Endothelial cell of umbilical vein (primary cell): ENCODE results near the gene SMIM36. TPM values are rescaled to one million over a fixed set of nuclear protein-coding genes. Genes with fewer than 3 reads are reported as not detected.
"Not testable (repeated sequence)": the region's sequence is repeated elsewhere in the genome, so short reads cannot be mapped to it uniquely, and the experiment has no call there.

Source experiments
- BruUV-seq: library from RNA; stranded (reverse); fragments of 400-500 nt; replicated peaks from 2 replicates; lab custom pipeline; 2021; lab: Mats Ljungman, UMichigan
- CTCF ChIA-PET: fragments of 300-600, 350-600 bp; sonication (Branson Sonifier 250); formaldehyde crosslinking; loops from one replicate; lab custom pipeline; 2021; ENCODE audit warnings: antibody characterized with exemption, inconsistent platforms; lab: Charles Lee
- POLR2A ChIA-PET: fragments of 300-600, 350-600 bp; sonication (Branson Sonifier 250); formaldehyde crosslinking; loops from one replicate; lab custom pipeline; 2021; ENCODE audit warnings: antibody characterized with exemption, inconsistent platforms; lab: Charles Lee
- DNase-seq: peaks from one replicate; pipeline ENCODE4 v3.0.0-alpha.2; 2011; ENCODE audit warnings: low read depth, low spot score
- FAIRE-seq: peaks from 2 replicates; lab custom pipeline; 2011; peaks lifted over from hg19 to GRCh38; lab: Jason Lieb, UNC
- H2AFZ ChIP-seq: 2 replicates; pipeline ENCODE4 v1.6.0; 2012; ENCODE audit warnings: low read depth, low read length, control low read depth, inconsistent platforms
- H3K27ac ChIP-seq: 2 replicates; pipeline ENCODE4 v1.5.1; 2011; ENCODE audit warnings: low read depth, mild to moderate bottlenecking, control low read depth, low read length, moderate library complexity; ENCODE audit not compliant: insufficient read depth
- H3K27me3 ChIP-seq, 2 experiments: 2 replicates each; pipeline versions ENCODE4 v1.6.0 to v1.6.1; 2011; ENCODE audit warnings: low read length in 2 of 2, mixed read lengths in 1 of 2; ENCODE audit not compliant: control insufficient read depth in 2 of 2, insufficient read depth in 2 of 2
- H3K36me3 ChIP-seq, 2 experiments: 2 replicates in 1 of 2; 3 replicates in 1 of 2; pipeline ENCODE4 v1.5.1; 2011; ENCODE audit warnings: low read length in 2 of 2, mild to moderate bottlenecking in 1 of 2, moderate library complexity in 1 of 2; ENCODE audit not compliant: control insufficient read depth in 2 of 2, insufficient read depth in 2 of 2; ENCODE audit errors: extremely low read depth in 1 of 2
- H3K4me1 ChIP-seq: 3 replicates; pipeline ENCODE4 v1.5.1; 2011; ENCODE audit warnings: mild to moderate bottlenecking, low read length; ENCODE audit not compliant: control insufficient read depth, insufficient read depth; ENCODE audit errors: extremely low read depth
- H3K4me2 ChIP-seq: 2 replicates; pipeline ENCODE4 v1.6.1; 2011; ENCODE audit warnings: low read length, control low read depth, mixed read lengths; ENCODE audit not compliant: insufficient read depth
- H3K4me3 ChIP-seq, 3 experiments: fragments of 200-600 bp in 1 of 3; sonication (generic), shearing (Covaris generic) in 1 of 3; replicated peaks in 1 of 3; 2 replicates each; pipeline ENCODE4 v1.5.1; 2011 to 2016; ENCODE audit warnings: control low read depth in 3 of 3, low read length in 3 of 3, mild to moderate bottlenecking in 2 of 3, inconsistent platforms in 1 of 3, low read depth in 1 of 3, moderate library complexity in 1 of 3; ENCODE audit not compliant: insufficient read depth in 1 of 3
- H3K79me2 ChIP-seq: 2 replicates; pipeline ENCODE4 v1.6.0; 2012; ENCODE audit warnings: low read length, inconsistent platforms; ENCODE audit not compliant: control insufficient read depth, insufficient read depth
- H3K9ac ChIP-seq: replicated peaks from 2 replicates; pipeline ENCODE3; 2011; ENCODE audit warnings: low read length, control low read depth; ENCODE audit not compliant: insufficient read depth; ENCODE audit errors: extremely low read depth
- H3K9me1 ChIP-seq: replicated peaks from 3 replicates; pipeline ENCODE4 v1.6.0; 2011; ENCODE audit warnings: mild to moderate bottlenecking, low read length; ENCODE audit not compliant: control insufficient read depth, insufficient read depth; ENCODE audit errors: extremely low read depth
- H3K9me3 ChIP-seq: replicated peaks from 2 replicates; pipeline ENCODE4 v1.5.1; 2012; ENCODE audit warnings: low read length, inconsistent platforms; ENCODE audit not compliant: control insufficient read depth, insufficient read depth
- H4K20me1 ChIP-seq: replicated peaks from 2 replicates; pipeline ENCODE3; 2011; ENCODE audit warnings: mild to moderate bottlenecking, low read length; ENCODE audit not compliant: control insufficient read depth, insufficient read depth; ENCODE audit errors: extremely low read depth
- GATA2 ChIP-seq: IDR thresholded peaks from 2 replicates; pipeline ENCODE4 v1.7.0; 2011; ENCODE audit warnings: low read depth, mild to moderate bottlenecking, moderate library complexity, mixed read lengths, low read length; ENCODE audit not compliant: insufficient read length, insufficient read depth
- dilution Hi-C: fragments of 300-500 bp; cut with MboI; formaldehyde crosslinking; loops from one replicate; pipeline ENCODE4 v1.15.0; 2019; ENCODE audit warnings: low sequenced_read_pairs; ENCODE audit not compliant: extremely low pct_ligation_motif_present
- intact Hi-C: fragments of 100-400 bp; cut with micrococcal nuclease; formaldehyde crosslinking; loops from one replicate; pipeline ENCODE4 v1.10.0; 2022
- polyA plus RNA-seq, 4 experiments: library from polyadenylated mRNA; depleted of rRNA in 3 of 4; stranded (reverse) in 3 of 4; unstranded in 1 of 4; fragments of >200 nt; gene quantifications; 2 replicates each; pipeline versions ENCODE4 v1.2.1 to v1.2.3, GENCODE V29; 2011 to 2012; ENCODE audit warnings: missing spikeins in 1 of 4
- total RNA-seq: library from RNA; stranded (reverse); gene quantifications from 2 replicates; pipeline ENCODE4 v1.2.3, GENCODE V29; 2021
- TF ChIP-seq, protein P1 (sequence below), 2 donors: IDR thresholded peaks; 1 replicate in 1 of 2; 2 replicates in 1 of 2; pipeline ENCODE4 v1.5.1; 2011; ENCODE audit warnings: low read length in 2 of 2, mild to moderate bottlenecking in 2 of 2, moderate library complexity in 2 of 2, control low read depth in 1 of 2, inconsistent platforms in 1 of 2, low read depth in 1 of 2; ENCODE audit not compliant: insufficient read depth in 1 of 2; ENCODE audit errors: extremely low read depth in 1 of 2

The SMIM36 gene
- total and polyA plus RNA-seq, 2 donors (not counting 3 experiments of a cell fraction or from before 2014, with no cell fraction given), result not detected

DNA sequence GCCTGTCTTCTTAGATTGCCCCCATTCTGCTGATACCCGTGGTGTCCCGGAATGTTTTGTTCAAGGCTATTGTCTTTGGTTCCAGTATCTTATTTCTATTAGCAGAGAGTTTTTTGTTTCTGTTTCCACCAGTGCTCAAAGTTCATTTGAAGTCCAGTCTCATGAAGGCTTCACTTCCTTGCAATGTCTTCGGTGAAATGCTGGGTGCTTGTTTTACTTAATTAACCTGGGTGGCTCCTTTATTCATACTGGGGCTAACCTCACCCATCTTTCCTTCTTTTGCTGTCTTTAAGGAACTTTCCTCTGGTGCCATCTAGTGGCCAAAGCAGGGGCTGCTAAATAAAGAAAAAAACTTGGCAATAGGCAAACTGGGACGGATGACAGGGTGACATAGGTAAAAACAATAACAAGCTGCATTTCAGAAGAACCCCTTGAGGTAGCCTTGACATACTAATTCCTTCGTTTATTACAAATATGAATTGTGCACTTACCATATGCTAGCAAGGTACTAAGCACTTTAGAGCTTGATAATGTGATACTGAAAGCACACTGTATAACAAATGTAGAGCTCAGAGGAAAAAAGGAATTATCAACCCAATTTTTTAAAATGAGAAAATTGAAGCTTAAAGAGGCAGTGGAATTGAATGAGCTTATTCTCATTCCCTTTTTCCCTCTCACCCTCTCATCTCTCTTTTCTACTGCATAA is 2.8 kb upstream of the SMIM36 start:
- Histone ChIP-seq H3K4me3 (no peak overlapping the region), H4K20me1 (no peaks in the 10 kb centered on the region), H3K4me1 (no peaks in the 10 kb centered on the region), H3K36me3 (no peaks in the 10 kb centered on the region), H3K9me1 (no peaks in the 10 kb centered on the region), H3K79me2 (no peaks in the 10 kb centered on the region), H3K27ac (no peak overlapping the region), H3K4me2 (no peak overlapping the region), H3K9ac (no peak overlapping the region), H3K27me3 (peaks cover 1 to 19% of the 10 kb centered on the region in 2 experiments), H3K9me3 (no peaks in the 10 kb centered on the region), H2AFZ (peak overlapping the region; percentile 20)
- FAIRE-seq (peak; percentile 93), DNase-seq (peak; percentile 73)
- dilution Hi-C loops, result loop anchor here (10.0 kb wide), 1 partner anchor 159 kb away; no protein-coding TSS in a partner anchor
- no peak for TF ChIP-seq GATA2
- TF ChIP-seq, protein P1, sequence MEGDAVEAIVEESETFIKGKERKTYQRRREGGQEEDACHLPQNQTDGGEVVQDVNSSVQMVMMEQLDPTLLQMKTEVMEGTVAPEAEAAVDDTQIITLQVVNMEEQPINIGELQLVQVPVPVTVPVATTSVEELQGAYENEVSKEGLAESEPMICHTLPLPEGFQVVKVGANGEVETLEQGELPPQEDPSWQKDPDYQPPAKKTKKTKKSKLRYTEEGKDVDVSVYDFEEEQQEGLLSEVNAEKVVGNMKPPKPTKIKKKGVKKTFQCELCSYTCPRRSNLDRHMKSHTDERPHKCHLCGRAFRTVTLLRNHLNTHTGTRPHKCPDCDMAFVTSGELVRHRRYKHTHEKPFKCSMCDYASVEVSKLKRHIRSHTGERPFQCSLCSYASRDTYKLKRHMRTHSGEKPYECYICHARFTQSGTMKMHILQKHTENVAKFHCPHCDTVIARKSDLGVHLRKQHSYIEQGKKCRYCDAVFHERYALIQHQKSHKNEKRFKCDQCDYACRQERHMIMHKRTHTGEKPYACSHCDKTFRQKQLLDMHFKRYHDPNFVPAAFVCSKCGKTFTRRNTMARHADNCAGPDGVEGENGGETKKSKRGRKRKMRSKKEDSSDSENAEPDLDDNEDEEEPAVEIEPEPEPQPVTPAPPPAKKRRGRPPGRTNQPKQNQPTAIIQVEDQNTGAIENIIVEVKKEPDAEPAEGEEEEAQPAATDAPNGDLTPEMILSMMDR (IDR thresholded peaks at IDR 0.05; ENCODE audit: extremely low read depth in 1 of 2, insufficient read depth in 1 of 2, low read depth in 1 of 2, low read length in 2 of 2), result peak; percentile 77 to 82
- POLR2A ChIA-PET, result no interaction called here
- intact Hi-C loops, result loop anchor here (1.0 to 10.0 kb wide), 5 partner anchors 89 to 521 kb away; partner anchors contain the start of gene MMD
- BruUV-seq, result no TSS peak
- CTCF ChIA-PET, result interaction anchor here (0.6 to 3.9 kb wide), 61 partner anchors 11 to 521 kb away, joined by 3 to 82 read pairs (median 4); partner anchors contain the start of genes MMD and TMEM100

DNA sequence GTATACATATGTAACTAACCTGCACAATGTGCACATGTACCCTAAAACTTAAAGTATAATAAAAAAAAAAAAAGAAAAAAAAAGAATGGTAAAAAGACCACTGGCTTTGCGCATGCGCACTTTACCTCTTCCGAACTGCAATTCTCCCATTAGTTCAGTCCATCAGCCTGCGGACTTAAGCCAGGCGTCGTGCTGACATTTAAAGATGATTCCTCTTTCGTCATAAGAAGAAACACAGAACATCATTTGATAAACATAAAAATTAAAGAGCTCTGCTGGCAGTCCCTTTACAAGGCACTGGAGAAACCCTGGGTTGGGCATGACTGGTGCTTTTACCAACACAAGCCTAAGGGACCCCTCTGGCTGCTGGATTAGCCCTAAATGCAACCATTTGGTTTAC is 3.6 kb downstream of the SMIM36 start:
- DNase-seq, dilution Hi-C loops, H3K4me1 ChIP-seq, H3K79me2 ChIP-seq, H3K9me3 ChIP-seq, intact Hi-C loops, H2AFZ ChIP-seq, H3K27ac ChIP-seq, FAIRE-seq, H3K36me3 ChIP-seq, H3K9me1 ChIP-seq, H3K4me2 ChIP-seq, H3K9ac ChIP-seq, BruUV-seq, H3K27me3 ChIP-seq, POLR2A ChIA-PET, H4K20me1 ChIP-seq, H3K4me3 ChIP-seq: not testable (repeated sequence)
- CTCF ChIA-PET, result interaction anchor here (0.6 kb wide), 1 partner anchor 26 kb away, joined by 3 read pairs; no protein-coding TSS in a partner anchor

DNA sequence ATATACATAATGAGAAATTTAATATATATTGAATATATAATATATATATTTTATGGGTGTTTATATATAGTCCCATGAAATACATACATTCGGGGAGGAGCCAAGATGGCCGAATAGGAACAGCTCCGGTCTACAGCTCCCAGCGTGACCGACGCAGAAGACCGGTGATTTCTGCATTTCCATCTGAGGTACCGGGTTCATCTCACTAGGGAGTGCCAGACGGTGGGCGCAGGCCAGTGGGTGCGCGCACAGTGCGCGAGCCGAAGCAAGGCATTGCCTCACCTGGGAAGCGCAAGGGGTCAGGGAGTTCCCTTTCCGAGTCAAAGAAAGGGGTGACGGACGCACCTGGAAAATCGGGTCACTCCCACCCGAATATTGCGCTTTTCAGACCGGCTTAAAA is 9.6 kb downstream of the SMIM36 start:
- BruUV-seq, H3K27ac ChIP-seq, H3K4me3 ChIP-seq, H3K9me3 ChIP-seq, H3K79me2 ChIP-seq, H2AFZ ChIP-seq, H3K4me1 ChIP-seq, H3K4me2 ChIP-seq, H3K9me1 ChIP-seq, H4K20me1 ChIP-seq, intact Hi-C loops, H3K36me3 ChIP-seq, H3K9ac ChIP-seq, FAIRE-seq, CTCF ChIA-PET, H3K27me3 ChIP-seq, dilution Hi-C loops, POLR2A ChIA-PET, DNase-seq: not testable (repeated sequence)
